Measurements from ENCODE around the gene TTC28. TPM values are rescaled to one million over a fixed set of nuclear protein-coding genes. Genes with fewer than 3 reads are reported as not detected.

Gene TTC28
- total and polyA plus RNA-seq, 10 of the 15 experiments (the other 5 are each of a cell fraction or from before 2014, with no cell fraction given) = 0.15 to 8.4 (median 1.4) TPM

DNA sequence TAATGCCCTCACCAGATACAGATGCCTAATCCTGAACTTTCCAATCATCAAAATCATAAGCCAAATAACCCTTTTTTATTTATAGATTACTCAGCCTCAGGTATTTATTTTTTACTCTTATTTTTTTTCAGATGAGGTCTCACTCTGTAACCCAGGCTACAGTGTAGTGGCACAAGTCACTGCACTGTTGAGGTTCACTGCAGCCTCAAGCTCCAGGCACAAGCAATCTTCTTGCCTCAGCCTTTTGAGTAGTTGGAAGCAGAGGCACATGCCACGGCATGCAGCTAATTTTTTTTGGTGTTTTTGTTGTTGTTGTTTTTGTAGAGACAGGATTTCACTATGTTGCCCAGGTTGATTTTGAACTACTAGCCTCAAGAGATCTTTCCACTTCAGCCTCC is 49.5 kb downstream of the TTC28 start:
- ATAC-seq = no peak
- H3K36me3 ChIP-seq (ENCODE audit: control insufficient read depth in 2 of 2, insufficient read depth in 2 of 2, low read length in 1 of 2) = no peaks in the 10 kb centered on the region

DNA sequence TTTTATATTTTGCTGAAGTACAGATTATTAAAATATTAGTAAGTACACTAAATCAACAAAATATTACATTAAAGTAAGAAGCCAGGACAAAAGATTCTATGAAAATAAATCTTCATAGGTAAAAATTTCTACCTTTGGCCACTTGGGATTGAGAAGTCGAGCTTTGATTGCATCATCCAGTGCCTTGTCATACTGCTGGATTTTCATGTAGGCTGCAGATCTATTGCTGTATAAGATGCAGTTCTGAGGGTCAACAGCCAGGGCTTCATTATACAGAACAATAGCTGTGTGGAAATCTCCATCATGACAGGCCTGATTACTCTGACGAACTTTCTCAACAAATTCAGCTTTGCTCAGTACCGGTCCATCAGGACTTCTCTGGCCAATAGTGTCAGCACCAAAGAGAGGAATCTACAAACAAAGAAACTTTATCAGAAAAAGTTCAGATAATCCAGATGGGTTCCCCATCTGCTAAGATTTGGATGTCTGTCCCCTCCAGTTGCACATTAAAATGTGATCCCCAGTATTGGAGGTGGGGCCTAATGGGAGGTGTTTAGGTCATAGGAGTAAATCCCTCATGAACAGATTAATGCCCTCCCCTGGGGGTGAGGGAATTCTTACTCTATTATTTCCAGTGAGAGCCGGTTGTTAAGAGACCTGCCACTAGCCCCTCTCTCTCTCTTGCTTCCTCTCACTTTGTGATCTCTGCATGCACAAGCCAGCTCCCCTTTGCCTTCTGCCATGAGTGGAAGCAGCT is 50.0 kb downstream of the TTC28 start:
- H3K27ac ChIP-seq (ENCODE audit: control insufficient read depth, insufficient read depth) = no peak overlapping the region
- no TSS peak for BruUV-seq (replicated peaks)
- ChIA-PET CTCF (interaction anchor here (0.6 kb wide), 2 partner anchors 11 to 104 kb away, joined by 3 to 5 read pairs; no protein-coding TSS in a partner anchor), POLR2A (no interaction called here), RAD21 (ENCODE audit: unreplicated experiment) (interaction anchor here (1.4 kb wide), 1 partner anchor 29 kb away, joined by 3 read pairs; no protein-coding TSS in a partner anchor), SMC1A (ENCODE audit: uncharacterized antibody, unreplicated experiment) (no interaction called here)
- 21% methylated on average over 4 of the region's 4 CpGs for WGBS (ENCODE audit: insufficient coverage, insufficient replicate concordance, low lambda C conversion rate, missing lambda C conversion rate)
- in situ Hi-C loops (cut with MboI) = no loop called here
- H2AFZ ChIP-seq (ENCODE audit: control insufficient read depth, low read depth, low read length) = no peak overlapping the region
- no peaks in the 10 kb centered on the region for H3K9me3 ChIP-seq (replicated peaks; ENCODE audit: control insufficient read depth, insufficient read depth, low read length)
- ATAC-seq (no peak), FAIRE-seq (no peak), DNase-seq (ENCODE audit: low read depth, low spot score) (no peak)
- no peaks in the 10 kb centered on the region for H3K4me1 ChIP-seq (ENCODE audit: control insufficient read depth, insufficient read depth, low read length)
- H3K79me2 ChIP-seq (ENCODE audit: control insufficient read depth, insufficient read depth, low read length) = no peaks in the 10 kb centered on the region
- H3K4me3 ChIP-seq = no peak overlapping the region
- H4K20me1 ChIP-seq (ENCODE audit: control insufficient read depth, insufficient read depth) = no peaks in the 10 kb centered on the region
- 0 out of 4 replicates have a peak, but pooled peaks cover 0 to 2% of the 10 kb centered on the region in 2 experiments for H3K27me3 ChIP-seq (replicated peaks in 1 of 2; ENCODE audit: control insufficient read depth in 2 of 2, insufficient read depth in 2 of 2, low read length in 1 of 2)
- TF ChIP-seq MXI1 (IDR thresholded peaks at IDR 0.05; ENCODE audit: low read depth, low read length) (no peak), TBL1XR1 (IDR thresholded peaks at IDR 0.05; ENCODE audit: low read depth, low read length) (no peak), HDGF (IDR thresholded peaks at IDR 0.05) (no peak), ZSCAN29 (IDR thresholded peaks at IDR 0.05) (no peak), CHD4 (IDR thresholded peaks at IDR 0.05) (no peak)
- TF ChIP-seq, protein P1, sequence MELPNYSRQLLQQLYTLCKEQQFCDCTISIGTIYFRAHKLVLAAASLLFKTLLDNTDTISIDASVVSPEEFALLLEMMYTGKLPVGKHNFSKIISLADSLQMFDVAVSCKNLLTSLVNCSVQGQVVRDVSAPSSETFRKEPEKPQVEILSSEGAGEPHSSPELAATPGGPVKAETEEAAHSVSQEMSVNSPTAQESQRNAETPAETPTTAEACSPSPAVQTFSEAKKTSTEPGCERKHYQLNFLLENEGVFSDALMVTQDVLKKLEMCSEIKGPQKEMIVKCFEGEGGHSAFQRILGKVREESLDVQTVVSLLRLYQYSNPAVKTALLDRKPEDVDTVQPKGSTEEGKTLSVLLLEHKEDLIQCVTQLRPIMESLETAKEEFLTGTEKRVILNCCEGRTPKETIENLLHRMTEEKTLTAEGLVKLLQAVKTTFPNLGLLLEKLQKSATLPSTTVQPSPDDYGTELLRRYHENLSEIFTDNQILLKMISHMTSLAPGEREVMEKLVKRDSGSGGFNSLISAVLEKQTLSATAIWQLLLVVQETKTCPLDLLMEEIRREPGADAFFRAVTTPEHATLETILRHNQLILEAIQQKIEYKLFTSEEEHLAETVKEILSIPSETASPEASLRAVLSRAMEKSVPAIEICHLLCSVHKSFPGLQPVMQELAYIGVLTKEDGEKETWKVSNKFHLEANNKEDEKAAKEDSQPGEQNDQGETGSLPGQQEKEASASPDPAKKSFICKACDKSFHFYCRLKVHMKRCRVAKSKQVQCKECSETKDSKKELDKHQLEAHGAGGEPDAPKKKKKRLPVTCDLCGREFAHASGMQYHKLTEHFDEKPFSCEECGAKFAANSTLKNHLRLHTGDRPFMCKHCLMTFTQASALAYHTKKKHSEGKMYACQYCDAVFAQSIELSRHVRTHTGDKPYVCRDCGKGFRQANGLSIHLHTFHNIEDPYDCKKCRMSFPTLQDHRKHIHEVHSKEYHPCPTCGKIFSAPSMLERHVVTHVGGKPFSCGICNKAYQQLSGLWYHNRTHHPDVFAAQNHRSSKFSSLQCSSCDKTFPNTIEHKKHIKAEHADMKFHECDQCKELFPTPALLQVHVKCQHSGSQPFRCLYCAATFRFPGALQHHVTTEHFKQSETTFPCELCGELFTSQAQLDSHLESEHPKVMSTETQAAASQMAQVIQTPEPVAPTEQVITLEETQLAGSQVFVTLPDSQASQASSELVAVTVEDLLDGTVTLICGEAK (IDR thresholded peaks at IDR 0.05; ENCODE audit: borderline replicate concordance) = no peak
- no peaks in the 10 kb centered on the region for H3K36me3 ChIP-seq (ENCODE audit: control insufficient read depth in 2 of 2, insufficient read depth in 2 of 2, low read length in 1 of 2)
- intact Hi-C loops (cut with micrococcal nuclease; ENCODE audit: unreplicated experiment) = no loop called here
- no peak overlapping the region for H3K9ac ChIP-seq (ENCODE audit: control insufficient read depth, insufficient read depth, low read length)
- no peak overlapping the region for H3K4me2 ChIP-seq (ENCODE audit: control insufficient read depth, insufficient read depth)

More for the DNA sequence above, 49.5 kb downstream of the TTC28 start:
- Histone ChIP-seq H3K4me3 (no peak overlapping the region), H3K9ac (ENCODE audit: control insufficient read depth, insufficient read depth, low read length) (no peak overlapping the region), H3K27me3 (replicated peaks in 1 of 2; ENCODE audit: control insufficient read depth in 2 of 2, insufficient read depth in 2 of 2, low read length in 1 of 2) (0 out of 4 replicates have a peak, but pooled peaks cover 0 to 2% of the 10 kb centered on the region in 2 experiments), H3K4me1 (ENCODE audit: control insufficient read depth, insufficient read depth, low read length) (no peaks in the 10 kb centered on the region), H3K27ac (ENCODE audit: control insufficient read depth, insufficient read depth) (no peak overlapping the region), H4K20me1 (ENCODE audit: control insufficient read depth, insufficient read depth) (no peaks in the 10 kb centered on the region), H3K4me2 (ENCODE audit: control insufficient read depth, insufficient read depth) (no peak overlapping the region), H2AFZ (ENCODE audit: control insufficient read depth, low read depth, low read length) (no peak overlapping the region), H3K9me3 (replicated peaks; ENCODE audit: control insufficient read depth, insufficient read depth, low read length) (no peaks in the 10 kb centered on the region), H3K79me2 (ENCODE audit: control insufficient read depth, insufficient read depth, low read length) (no peaks in the 10 kb centered on the region)
- in situ Hi-C loops (cut with MboI) = no loop called here
- CTCF ChIA-PET = no interaction called here
- SMC1A ChIA-PET (ENCODE audit: uncharacterized antibody, unreplicated experiment) = no interaction called here
- no TSS peak for BruUV-seq (replicated peaks)
- WGBS (ENCODE audit: insufficient coverage, insufficient replicate concordance, low lambda C conversion rate, missing lambda C conversion rate) = 0% methylated on average over 1 of the region's 1 CpG
- FAIRE-seq (no peak), DNase-seq (ENCODE audit: low read depth, low spot score) (no peak)
- RAD21 ChIA-PET (ENCODE audit: unreplicated experiment) = interaction anchor here (1.4 kb wide), 1 partner anchor 29 kb away, joined by 3 read pairs; no protein-coding TSS in a partner anchor
- POLR2A ChIA-PET = no interaction called here
- intact Hi-C loops (cut with micrococcal nuclease; ENCODE audit: unreplicated experiment) = no loop called here
- TF ChIP-seq CHD4 (IDR thresholded peaks at IDR 0.05) (no peak), CBFB (IDR thresholded peaks at IDR 0.05; ENCODE audit: low read depth) (no peak)

All from GM12878 (cell line).